Activated gamma-delta T cell (primary cell): ENCODE measurements around the gene PEPD.
"Not testable (repeated sequence)": the region's sequence is repeated elsewhere in the genome, so short reads cannot be mapped to it uniquely, and the experiment has no call there.

Source experiments
- DNase-seq: peaks from one replicate; lab custom pipeline; 2025; lab: John Stamatoyannopoulos, UW

The PEPD gene

DNA sequence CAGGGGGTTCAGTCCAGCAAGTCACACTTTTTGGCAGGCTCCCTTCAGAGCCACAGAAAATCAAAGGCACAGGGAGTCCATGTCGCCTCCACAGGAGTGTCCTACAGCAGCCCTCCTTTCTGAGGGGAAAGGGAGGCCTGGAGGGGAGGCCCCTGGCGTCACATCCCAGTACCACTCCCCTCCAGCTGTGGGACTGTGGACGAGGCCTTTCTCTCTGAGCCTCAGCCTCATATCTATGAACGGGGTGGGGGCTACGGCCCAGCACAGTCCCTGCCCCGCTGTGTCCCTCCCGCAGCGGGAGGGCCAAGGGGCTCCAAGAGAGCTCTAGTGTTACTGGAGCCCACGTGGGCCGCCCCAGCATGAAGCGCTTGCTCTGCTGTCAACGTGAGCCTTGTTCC is 23.8 kb downstream of the PEPD start:
- DNase-seq: no peak

DNA sequence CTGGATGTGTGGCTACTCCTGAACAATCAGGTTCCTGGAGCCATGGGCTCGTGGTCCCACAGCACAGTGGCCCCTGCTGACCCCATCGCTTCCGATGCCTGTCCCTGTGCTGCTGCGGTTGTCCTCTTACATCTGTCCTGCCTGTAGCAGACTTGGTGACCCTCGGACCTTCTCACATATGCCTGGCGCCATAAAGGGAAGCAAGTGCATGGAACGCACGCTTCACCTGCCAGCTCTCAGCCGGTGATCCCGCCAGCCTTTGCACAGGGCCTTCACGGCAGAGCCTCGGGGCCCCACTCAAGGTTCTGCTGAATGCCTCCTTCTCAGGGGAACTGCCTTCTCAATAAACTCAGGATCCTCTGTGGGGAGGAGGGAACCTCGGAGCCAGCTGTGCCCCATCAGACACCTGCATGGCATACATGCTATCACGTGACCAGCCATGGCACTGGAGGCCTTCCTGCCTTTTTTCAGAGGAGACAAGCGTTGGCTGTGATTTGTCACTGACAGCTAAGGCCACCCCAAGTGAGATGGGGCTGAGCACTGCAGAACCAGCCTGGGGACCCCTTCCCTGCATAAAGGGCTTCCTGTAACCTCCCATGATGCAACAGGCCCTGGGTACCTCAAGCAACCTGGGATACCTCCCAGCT is 24.3 kb downstream of the PEPD start:
- DNase-seq: no peak

DNA sequence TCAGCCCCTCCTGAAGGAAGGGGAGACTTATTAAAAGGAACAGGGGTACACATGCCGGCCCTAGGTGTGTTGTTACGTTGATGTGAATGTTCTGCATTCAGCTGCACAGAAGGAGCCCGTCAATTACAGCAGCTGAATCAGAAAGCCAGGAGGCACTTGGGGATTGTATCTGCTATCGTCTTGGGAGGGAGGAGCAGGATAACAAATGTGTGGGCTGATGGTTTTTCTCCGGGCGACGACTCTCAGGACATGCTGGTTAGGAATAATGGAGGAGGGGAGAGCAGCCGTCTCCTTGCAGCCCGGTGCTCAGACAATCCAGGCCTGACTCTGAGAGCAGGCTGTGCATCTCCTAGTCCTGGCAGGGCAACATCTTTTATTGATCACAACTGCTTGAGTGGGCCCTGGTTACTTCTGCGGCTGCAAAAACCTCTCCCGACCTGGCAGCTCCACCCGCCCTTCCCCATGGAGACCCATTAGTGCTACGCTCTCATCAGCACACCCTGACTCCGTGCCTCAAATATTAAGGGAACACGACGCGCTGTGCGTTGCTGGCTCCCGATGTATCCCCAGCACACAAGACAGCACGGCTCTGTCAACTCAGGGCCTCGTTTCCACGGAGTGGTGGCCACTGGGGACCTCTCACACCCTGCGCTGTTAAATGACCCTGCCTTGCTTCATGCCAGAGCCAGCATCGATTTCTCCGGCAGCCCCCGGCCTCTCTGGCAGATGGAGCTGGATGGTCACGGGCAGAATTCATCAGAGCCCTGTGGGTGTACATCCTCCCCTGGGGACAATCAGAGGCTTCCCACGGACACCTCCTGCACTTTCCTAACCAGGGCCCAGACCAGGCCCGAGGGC is 25.3 kb downstream of the PEPD start:
- DNase-seq: no peak

DNA sequence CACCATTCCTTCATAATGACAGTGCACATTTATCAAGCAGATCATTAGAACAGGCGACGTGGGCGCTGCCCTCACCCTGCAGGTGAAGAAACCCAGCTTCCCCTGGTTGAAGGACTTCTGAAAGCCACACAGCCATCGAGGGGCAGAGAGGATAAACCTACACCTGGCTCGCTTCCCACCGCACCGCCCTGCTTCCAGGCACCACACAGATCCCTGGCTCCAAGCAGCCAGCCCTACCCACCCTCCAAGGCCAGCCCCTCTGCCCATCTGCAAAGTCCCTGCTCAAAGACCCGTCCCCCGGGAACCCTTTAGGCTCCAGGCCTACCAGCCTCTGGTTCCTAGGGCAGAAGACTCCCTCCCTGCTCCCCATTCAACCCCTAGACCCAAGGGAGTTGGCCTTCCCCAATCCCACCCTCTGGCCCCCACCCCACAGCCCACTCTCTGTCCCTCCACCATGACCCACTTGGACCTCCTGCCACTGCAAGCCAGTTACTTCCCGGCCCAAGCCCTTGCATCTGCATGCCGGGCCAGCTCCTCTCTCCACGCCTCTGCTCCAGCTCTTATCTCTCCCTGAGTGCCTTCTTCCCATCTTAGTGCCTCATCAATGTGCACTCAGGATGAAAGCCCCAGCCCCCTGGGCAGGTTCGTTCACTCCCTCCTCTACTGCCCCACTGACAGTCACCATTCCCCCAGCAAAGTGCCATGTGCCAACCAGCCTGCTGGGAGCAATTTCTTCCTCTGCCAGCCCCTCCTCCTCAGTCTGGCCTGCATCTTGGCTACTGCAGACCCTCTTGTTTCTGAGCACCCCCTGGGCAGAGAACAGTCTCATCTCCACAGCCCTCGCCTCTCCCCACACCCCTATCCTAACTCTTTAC is 28.0 kb downstream of the PEPD start:
- DNase-seq: no peak

DNA sequence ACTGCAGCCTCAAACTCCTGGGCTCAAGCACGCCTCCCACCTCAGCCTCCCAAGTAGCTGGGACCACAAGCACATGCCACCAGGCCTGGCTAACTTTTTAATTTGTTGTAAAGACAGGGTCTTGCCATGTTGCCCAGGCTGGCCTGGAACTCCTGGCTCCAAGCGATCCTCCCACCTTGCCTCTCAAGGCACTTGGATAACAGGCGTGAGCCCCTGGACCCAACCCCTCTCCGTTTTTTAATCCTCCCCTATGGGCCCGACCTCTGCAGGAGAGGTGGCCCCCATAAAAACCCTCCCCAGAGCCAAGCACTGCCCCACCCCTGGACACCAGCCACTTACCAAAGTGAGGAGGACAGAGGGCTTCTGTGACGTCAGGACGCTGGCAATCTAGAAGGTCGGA is 28.6 kb downstream of the PEPD start:
- DNase-seq: no peak

DNA sequence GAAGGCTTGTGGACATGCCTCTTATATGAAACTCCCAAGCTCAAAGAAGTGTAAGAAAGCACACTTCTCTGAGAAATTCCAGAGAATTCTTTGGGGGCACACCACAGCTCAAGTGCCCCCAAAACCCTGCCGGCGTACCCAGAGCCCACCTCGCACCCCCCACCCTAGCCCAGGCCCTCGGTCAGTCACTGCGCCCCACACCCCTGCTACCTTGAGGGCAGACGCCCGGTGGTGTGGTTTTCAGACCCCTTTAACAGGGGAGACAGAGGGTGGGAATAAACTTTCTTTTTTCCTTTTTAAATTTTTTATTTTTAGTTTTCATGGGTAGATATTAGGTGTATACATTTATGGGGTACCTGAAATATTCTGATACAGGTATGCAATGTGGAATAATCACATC is 29.5 kb downstream of the PEPD start:
- no peak for DNase-seq

DNA sequence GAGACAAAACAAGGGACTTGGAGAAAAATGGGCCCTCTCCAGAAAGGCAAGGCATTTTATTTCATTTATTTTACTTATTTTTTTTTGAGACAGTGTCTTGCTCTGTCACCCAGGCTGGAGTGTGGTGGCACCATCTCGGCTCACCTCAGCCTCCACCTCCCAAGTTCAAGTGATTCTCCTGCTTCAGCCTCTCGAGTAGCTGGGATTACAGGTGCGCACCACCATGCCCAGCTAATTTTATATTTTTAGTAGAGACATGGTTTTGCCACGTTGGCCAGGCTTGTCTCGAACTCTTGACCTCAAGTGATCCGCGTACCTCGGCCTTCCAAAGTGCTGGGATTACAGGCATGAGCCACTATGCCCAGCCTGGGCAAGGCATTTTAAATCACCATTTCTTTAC is 31.0 kb downstream of the PEPD start:
- not testable (repeated sequence) for DNase-seq

DNA sequence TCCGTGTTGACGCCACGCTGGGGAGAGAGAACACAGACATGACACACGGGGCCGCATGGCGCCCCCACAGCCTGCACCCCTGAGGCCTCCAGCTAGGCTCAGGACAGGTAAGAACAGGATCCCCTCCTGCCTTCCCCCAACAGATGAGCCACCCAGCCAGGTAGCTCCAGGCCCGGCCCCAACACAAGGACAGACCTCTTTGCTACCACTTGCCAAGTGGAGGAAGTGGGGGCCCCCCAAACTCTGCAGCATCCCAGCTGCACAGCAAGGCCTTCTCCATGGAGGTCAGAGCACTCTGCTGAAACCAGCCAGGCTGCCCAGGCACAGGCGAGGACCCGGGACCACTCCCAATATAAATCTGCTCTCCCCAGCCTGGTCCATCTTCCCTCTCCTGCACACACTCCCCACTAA is 31.5 kb downstream of the PEPD start:
- no peak for DNase-seq

DNA sequence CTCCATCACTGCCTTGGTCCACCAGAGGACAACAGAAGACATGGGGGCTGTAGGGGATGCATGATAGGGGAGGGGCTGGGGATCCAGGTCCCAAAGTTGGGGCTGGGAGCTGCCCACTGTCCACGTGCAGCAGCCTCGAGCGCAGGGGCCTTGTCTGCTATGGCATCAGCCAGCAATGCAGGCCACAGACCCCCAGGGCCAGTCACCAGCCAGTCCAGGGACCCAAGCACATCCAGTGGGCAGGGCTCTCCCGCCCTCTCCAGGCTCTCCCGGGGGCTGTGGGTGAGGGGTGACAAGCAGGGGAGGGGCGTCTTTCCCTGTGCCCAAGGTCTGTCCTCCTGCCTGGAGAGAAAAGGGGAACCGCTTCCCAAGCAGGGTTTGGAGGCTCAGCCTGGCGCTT is 32.8 kb downstream of the PEPD start:
- DNase-seq: no peak

DNA sequence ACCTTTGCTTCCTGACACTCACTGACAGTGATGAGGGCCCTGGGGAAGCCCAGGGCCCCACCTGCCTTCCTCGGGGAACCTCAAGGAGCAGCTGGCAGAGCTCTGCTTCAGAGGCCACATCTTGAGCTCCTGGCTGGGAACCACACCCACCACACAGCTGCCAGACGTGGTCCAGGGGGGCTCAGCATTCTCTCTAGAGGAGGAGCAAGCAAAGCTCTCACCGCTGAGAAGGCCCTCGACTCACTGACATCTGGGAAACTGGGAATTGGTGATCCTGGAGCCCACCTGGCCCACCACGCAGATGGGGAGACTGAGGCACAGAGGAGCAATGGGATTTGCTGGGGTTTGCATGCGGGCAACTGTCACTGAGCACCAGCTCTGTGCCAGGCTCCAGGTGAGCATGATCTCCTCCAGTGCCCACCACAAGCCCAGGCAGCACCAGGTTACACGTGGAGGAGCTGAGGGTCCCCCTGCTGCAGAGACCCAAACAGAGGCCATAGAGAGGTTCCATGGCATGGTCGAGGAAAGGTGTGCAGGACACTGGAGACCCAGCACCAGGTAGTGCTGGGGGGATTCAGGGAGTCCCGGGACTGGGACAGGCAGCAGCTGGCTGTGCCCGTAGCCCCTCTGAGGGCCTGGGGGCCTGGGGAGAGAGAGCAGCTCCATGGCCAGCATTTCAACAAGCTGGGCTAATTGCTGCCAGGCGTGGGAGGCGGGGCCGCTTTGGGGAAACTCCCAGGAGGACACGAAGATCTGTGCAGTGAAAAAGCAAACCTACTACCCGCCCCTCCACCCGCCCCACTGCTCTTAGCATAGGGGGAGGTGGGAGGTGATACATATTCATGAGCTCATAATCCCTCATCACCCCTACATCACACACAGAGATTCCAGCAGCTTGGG is 33.4 kb downstream of the PEPD start:
- DNase-seq: no peak

DNA sequence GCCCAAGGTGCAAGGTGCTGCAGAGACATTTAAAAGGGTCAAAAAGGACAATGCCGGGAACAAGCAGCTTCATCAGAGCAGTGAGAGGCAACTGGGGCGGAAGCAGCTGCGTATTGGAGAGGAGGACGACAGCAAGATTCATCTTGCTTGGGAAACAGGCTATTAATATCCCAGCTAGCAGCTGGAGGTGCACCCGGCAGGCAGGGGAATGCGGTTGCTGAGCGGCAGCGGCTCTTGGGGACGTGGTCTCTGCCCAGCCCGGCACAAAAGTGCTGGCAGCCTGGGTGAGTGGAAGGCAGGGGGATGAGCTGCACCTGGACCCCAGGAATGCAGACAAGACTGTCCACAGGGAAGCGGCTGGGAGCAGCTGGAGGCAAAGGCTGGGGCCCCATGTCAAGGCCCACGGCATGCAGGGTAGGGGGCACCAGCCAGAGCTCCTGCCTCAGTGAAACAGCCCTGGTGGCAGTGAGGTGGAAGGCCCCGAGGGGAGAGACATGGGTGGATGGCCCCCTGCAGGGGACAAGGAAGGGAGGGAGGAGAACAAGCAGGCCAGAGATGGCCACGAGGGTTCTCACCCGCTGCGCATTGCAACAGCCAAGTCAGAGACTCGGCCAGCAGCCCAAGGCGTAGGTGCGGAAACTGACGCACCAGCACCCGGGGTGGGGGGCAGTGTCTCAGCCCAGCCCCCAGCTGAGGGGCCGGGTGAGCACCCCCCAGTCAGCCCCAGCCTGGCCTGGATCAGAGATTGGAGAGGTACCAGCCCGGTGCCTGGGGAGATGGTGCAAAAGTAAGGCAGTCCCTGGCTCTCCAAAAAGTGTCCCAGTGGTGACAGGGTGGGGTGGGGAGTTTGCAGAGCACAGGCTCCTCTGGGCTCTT is 34.4 kb downstream of the PEPD start:
- no peak for DNase-seq

DNA sequence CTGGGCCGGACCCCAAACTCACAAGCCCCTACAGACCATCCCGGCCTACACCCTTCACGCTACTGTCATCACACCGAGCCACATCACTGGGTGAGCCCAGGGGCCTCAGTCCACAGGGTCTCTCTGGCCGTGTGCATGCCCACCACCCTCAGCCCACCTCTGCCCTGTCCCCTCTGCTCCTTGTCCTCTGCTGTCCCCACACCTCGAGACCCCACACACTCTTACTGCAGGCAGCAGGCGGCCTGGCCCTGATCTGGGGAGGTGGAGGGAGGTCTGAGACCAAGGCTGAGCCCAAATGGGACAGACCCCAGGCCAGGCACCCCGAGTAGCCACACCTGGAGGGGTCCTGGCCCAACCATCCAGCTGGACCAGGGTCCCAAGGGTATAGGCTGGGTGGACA is 35.2 kb downstream of the PEPD start:
- no peak for DNase-seq

DNA sequence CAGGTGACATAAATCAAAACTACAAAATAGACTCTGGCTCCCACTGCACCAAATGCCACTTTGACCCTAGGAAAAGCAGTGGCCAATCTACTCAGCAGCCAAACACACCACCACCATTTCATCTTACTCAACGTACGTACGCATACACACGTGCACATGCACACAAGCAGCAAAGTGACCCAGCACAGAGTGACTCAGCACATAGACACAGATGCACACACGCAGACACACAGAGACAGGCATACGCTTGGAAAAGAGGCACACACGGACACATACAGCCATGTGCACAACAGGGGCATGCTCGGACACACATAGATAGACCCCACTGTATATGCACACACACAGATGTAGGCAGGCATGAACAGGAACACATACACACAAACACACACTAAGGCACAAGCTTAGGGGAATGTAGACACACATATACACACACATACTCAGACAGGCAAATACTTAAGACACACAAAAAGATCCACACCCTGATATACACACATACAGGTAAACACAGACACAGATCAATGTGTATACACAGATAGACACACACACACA is 37.3 kb downstream of the PEPD start:
- no peak for DNase-seq

DNA sequence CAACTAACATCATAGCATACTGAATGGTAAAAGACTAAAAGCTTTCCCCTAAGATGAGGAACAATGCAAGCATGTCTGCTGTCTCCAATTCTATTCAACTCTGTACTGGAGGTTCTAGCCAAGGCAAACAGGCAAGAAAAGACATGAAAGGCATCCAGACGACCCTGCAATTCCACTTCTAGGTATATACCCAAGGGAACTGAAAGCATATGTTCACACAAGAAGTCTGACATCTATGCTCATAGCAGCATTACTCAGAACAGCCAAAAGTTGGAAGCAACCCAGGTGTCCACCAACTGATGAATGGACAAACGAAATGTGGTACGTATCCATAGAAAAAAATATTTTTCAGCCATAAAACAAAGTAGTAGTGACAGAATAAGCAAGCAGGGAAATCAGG is 39.1 kb downstream of the PEPD start:
- no peak for DNase-seq

DNA sequence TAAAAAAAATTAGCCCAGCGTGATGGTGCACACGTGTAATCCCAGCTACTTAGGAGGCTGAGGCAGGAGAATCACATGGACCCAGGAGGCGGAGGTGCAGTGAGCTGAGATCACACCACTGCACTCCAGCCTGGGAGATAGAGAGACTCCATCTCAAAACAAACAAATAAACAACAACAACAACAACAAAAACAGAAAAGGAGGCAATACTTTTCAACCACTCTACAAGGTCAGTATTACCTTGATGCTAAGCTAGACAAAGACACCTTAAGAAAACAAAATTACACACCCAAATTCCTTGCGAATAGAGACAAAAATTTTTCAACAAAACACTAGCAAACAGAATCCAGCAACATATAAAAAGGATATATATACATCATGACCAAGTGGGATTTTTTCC is 39.7 kb downstream of the PEPD start:
- no peak for DNase-seq

DNA sequence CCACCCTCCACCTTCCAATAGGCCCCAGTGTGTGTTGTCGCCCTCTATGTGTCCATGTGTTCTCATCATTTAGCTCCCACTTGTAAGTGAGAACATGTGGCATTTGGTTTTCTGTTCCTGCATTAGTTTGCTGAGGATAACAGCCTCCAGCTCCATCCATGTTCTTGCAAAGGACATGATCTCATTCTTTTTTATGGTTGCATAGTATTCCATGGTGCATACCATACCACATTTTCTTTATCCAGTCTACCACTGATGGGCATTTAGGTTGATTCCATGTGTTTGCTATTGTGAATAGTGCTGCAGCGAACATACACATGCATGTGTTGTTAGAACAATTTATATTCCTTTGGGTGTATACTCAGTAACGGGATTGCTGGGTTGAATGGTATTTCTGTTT is 42.0 kb downstream of the PEPD start:
- not testable (repeated sequence) for DNase-seq

DNA sequence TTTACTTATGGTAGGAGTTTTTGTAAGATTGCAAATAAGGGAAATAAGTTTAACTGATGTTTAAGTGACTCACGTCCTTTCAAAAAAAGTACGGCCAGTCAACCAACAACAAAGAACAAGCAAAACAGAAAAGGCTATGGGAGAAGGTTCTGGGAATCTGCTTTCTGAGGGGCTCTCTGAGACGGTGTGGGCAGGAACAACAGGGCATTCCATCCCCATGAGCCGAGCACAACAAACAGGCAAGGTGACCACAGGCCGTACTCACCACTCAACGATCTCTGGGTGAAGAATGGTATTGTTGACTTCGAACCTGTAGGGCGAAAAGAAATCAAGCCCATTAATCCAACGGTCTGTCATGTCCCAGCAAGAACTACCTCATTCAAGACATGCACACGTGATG is 43.8 kb downstream of the PEPD start:
- DNase-seq: no peak

DNA sequence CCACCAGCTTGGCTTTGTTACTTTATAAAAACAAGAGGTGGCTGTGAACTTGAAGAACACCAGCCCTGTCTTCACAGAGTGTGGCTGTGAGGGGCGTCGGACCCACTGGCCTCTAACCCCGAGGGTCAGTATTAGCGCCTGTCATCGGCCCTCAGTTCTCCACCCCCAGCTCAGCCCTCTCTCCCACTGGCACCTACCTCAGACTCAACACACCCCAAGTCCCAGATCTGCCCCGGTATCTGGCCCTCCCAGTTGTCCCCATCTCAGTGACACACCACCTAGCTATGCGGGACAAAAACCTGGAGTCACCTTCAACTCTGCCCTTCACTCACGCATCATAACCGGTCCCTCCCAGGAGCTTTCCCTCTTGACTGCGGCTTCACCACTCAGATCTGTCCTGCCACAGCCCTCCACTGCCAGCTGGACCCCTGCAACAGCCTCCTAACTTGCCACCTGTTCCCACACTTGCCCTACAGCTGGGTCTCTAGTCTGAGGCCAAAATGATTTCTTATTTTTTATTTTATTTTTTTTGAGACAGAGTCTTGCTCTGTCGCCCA is 45.4 kb downstream of the PEPD start:
- no peak for DNase-seq

DNA sequence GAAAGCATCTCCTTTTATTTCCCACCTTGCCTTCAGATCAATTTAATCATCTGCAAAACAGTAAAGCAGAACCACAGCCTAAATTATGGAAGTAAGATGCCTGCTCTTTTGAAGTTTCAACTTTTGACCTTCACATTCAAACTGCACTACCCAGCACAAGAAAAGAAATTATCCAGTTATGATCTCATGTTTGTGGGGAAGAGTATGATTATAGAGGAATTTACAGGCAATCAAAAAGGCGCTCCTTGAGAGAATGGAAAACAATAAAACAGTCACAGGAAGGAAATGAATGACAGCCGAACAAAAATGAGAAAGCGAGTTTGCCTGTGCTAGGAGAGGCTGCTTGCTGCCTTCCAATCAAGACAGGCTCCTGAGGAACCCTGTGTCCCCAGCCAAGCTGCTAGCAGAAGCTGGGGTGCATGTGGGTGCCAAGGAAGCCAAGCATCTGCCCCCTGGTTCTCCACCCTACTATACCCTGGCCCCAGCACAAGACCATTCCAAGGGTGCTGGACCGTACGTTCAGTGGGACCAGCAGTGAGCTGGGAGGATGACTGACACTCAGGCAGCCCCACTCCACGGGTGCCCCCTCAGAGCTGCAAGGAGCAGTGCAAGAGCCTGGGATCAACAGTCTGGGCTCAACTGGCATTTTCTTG is 47.8 kb downstream of the PEPD start:
- no peak for DNase-seq
